GM18502 (cell line): ENCODE data around the gene HPGDS.

ENCODE experiments used
- ATAC-seq: cut with Tn5 transposase; IDR thresholded peaks from one replicate; pipeline ENCODE4 v1.9.1; 2021; ENCODE audit warnings: mild to moderate bottlenecking; ENCODE audit not compliant: unreplicated experiment, poor library complexity

HPGDS gene

GRCh38 chr4:94262163-94263016 lies 80.2 kb downstream of the HPGDS start:
- no peak for ATAC-seq

GRCh38 chr4:94256828-94257227 lies 85.8 kb downstream of the HPGDS start:
- no peak for ATAC-seq

- ATAC-seq: no peak
These were observed 86.4 kb downstream of the HPGDS start for GRCh38 chr4:94256144-94256783.

- no peak for ATAC-seq
These were observed 89.6 kb downstream of the HPGDS start for GRCh38 chr4:94253036-94253435.

GRCh38 chr4:94251094-94251493 lies 91.5 kb downstream of the HPGDS start:
- ATAC-seq: no peak
